ENCODE measurements around the gene ZNF33B. TPM values are rescaled to one million over a fixed set of nuclear protein-coding genes. Genes with fewer than 3 reads are reported as not detected.
"Not testable (repeated sequence)": the region's sequence is repeated elsewhere in the genome, so short reads cannot be mapped to it uniquely, and the experiment has no call there.

The ZNF33B gene
- total RNA-seq, 1 experiment from 2014 or later, result 5.6 TPM

DNA sequence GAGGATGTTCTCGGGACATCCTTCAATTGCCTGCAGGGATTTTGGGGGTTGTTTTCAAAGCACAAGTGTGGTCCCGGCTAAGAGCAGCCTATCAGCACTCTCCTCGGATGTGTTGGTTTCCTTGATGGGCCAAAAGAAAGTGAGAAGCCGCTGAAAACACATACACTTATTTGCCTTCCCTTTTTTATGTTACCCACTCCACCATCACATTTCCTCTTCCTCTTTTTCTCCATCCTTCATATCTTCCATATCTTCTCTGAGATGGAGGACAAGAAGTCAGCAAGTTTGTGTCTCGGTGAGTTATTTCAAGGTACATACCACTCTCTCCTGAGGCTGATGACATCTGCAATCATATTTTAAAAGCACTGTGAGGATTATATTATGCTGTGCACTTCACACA lies 64.0 kb downstream of the ZNF33B start:
- H3K9me3 ChIP-seq (replicated peaks), result no peaks in the 10 kb centered on the region
- no peak overlapping the region for H3K4me3 ChIP-seq
- no peak overlapping the region for H3K27ac ChIP-seq
- H3K27me3 ChIP-seq, result no peaks in the 10 kb centered on the region
- H3K36me3 ChIP-seq, result no peaks in the 10 kb centered on the region
- no peaks in the 10 kb centered on the region for H3K4me1 ChIP-seq
- DNase-seq, result no peak

DNA sequence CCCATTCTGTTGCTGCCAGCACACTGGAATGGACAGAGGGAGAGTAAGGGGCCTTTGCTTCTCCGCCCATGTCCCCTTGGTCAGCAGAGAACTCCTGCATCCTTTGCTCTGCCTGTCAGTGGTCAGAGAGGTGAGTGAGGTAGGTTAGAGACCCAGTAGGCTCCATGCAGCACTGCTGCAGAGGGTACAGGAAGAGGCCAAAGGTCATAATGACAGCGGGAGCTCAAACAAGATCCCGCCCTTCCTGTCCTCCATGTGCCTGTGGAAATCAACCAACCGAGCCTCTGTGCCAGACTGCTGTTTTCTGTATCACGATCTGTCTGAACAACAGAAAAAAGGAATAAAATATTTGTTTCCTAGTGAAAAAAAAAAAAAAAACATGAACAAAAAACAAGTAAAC lies 81.4 kb downstream of the ZNF33B start:
- no peaks in the 10 kb centered on the region for H3K27me3 ChIP-seq
- no peak overlapping the region for H3K4me3 ChIP-seq
- H3K4me1 ChIP-seq, result no peaks in the 10 kb centered on the region
- no peak overlapping the region for H3K27ac ChIP-seq
- no peaks in the 10 kb centered on the region for H3K9me3 ChIP-seq (replicated peaks)
- no peak for DNase-seq
- H3K36me3 ChIP-seq, result no peaks in the 10 kb centered on the region

DNA sequence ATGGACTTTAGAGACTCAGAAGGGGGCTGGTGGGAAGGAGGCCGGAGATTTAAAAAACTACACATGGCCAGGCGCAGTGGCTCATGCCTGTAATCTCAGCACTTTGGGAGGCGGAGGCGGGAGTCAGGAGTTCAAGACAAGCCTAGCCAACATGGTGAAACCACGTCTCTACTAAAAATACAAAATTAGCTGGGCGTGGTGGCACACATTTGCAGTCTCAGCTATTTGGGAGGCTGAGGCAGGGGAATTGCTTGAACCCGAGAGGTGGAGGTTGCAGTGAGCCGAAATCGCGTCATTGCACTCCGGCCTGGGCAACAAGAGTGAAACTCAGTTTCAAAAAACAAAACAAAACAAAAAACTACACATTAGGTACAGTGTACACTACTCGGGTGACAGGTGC lies 84.8 kb downstream of the ZNF33B start:
- not testable (repeated sequence) for H3K4me3 ChIP-seq; H3K27me3 ChIP-seq; H3K9me3 ChIP-seq (replicated peaks); H3K4me1 ChIP-seq; DNase-seq; H3K36me3 ChIP-seq; H3K27ac ChIP-seq

DNA sequence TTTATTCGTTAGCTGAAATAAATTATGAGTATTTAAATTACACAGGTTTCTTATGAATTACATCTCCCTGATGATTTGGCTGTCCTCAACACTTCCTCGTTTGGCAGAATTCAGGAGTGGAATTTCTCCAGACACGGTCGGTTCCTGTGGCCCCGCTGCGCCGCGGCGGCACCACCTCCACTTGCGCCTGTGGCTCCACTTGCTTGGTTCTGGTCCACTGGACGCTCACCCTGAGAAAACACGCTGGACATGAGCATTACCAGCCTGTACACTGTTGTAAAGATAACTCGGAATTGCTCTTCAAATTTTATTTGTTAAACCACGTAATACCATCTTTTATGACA lies 85.3 kb downstream of the ZNF33B start:
- Histone ChIP-seq H3K27ac (no peak overlapping the region), H3K9me3 (replicated peaks) (no peaks in the 10 kb centered on the region), H3K4me1 (no peaks in the 10 kb centered on the region), H3K27me3 (no peaks in the 10 kb centered on the region), H3K36me3 (no peaks in the 10 kb centered on the region), H3K4me3 (peak overlapping the region; percentile 70)
- DNase-seq, result no peak

DNA sequence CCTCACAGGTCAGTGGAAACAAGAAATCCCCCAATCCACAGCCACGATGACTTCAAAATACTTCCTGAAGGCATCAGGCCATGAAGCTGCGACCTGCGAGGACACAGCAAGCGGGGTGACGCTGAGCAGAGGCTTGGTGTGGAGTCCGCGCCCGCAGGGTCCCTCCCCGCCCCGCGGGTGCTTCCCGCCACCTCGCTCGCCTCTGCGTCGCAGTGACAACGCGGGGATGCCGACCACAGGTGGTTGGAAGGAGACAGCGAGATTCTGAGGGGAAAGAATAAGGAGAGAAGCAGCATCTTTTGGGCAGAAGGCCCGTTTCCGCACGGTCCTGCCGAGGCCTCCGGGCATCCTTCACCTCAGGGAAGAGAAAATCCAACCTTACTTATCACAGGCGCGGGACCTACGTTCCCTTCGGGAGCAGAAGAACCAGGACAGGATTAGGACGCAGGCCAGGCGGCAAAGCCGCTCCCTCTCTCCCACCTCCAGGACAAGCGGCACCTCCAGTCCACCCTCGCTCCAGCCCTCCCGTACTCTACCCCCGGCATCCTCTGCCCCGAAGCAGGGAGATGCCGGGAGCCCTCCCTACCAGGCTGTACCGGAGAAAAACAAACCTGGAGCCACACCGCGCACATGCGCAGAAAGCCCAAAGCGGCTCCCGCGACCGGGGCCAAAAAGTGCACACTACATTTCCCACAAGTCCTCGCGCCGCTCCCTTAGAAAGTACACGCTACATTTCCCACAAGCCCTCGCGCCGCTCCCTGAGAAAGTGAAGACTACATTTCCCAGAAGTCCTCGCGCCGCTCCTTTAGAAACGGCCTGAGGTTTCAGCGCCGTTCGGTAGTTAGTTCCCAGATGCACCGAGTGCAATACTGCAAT lies 85.9 kb downstream of the ZNF33B start:
- peak; percentile 87 to 91 for DNase-seq
- H3K9me3 ChIP-seq (replicated peaks), result no peaks in the 10 kb centered on the region
- H3K27me3 ChIP-seq, result no peaks in the 10 kb centered on the region
- no peaks in the 10 kb centered on the region for H3K4me1 ChIP-seq
- H3K36me3 ChIP-seq, result no peaks in the 10 kb centered on the region
- peak overlapping the region; percentile 15 for H3K27ac ChIP-seq
- peak overlapping the region; percentile 70 for H3K4me3 ChIP-seq

DNA sequence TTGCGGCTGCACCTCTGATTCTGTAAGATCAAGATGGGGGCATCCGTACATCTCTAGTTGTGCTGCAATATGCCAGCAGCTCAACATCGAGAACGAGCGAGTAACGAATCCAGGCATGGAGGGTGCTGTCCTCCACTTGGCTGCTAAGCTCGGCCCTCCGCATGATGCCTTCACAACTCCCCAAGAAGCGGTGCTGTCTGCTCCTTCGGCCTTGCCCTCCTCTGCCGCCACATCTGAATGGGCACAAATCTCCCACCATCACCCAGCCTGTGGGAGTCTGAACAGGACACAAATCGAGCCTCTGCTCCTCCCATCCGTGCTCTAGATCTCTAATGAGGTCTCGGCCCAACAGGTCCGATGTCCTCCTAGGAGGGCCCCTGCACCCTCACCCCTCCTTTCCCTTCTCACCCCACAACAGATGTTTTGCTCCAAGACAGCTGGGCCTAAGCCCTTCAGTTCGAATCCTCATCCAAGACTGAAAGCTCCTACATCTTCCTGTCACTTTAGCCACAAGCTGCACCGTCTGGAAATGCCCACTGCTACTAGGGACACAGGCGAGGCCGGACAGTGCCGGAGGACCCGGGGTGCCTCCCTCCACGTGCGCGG lies 86.7 kb downstream of the ZNF33B start:
- peak; percentile 2 to 12 for DNase-seq
- peak overlapping the region; percentile 15 for H3K27ac ChIP-seq
- H3K4me3 ChIP-seq, result peak overlapping the region; percentile 70
- no peaks in the 10 kb centered on the region for H3K36me3 ChIP-seq
- H3K4me1 ChIP-seq, result no peaks in the 10 kb centered on the region
- H3K9me3 ChIP-seq (replicated peaks), result no peaks in the 10 kb centered on the region
- H3K27me3 ChIP-seq, result no peaks in the 10 kb centered on the region

DNA sequence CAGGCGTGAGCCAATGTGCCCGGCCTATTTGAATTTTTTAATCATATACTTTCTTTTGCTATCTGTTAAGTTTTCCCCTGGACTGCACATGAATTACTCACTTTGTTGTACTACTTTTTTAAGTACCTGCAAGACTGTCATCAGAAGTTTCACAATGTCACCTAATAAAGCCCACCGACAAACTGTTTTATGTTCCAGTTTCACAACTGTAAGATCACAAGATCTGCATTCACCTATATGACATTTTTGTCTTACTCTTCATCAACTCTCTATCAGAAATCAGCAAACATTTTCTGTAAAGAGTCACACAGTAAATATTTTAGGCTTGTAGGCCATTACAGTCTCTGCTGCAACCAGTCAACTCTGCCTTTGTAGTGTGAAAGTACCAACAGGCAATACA lies 88.5 kb downstream of the ZNF33B start:
- H3K27me3 ChIP-seq, result no peaks in the 10 kb centered on the region
- no peak overlapping the region for H3K4me3 ChIP-seq
- no peak overlapping the region for H3K27ac ChIP-seq
- no peaks in the 10 kb centered on the region for H3K4me1 ChIP-seq
- H3K9me3 ChIP-seq (replicated peaks), result no peaks in the 10 kb centered on the region
- no peak for DNase-seq
- no peaks in the 10 kb centered on the region for H3K36me3 ChIP-seq

DNA sequence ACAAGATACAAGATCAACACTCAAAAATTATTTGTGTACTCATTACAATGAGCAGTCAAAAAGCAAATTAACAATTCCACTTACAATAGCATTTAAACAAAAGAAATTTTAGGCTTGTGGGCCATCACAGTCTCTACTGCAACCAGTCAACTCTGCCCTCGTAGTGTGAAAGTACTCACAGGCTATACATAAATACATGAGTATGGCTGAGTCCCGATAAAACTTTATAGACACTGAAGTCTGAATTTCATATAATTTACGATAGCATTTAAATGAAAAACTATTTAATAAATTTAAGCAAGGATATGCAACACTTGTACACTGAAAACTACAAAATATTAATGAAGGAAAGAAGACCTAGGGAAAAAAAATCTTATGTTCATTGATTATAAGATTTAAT lies 90.1 kb downstream of the ZNF33B start:
- no peaks in the 10 kb centered on the region for H3K4me1 ChIP-seq

DNA sequence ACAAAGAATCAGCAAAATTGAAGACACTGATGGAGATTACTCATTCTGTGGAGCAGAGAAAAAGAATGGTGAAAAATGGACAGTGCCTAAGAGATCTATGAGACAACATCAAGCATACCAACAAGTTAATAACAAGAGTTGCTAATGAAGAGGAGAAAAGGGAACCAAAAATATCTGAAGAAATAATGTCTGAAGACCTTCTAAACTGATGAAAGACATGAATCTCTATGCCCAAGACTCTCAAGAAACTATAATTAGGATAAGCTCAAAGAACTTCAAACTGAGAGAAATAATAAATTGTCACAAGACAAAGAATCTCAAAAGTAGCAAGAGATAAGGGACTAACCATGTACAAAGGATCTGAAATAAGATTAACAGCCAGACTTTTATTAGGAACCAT lies 93.4 kb downstream of the ZNF33B start:
- no peaks in the 10 kb centered on the region for H3K4me1 ChIP-seq
- no peak overlapping the region for H3K4me3 ChIP-seq
- no peaks in the 10 kb centered on the region for H3K27me3 ChIP-seq
- no peaks in the 10 kb centered on the region for H3K9me3 ChIP-seq (replicated peaks)
- no peaks in the 10 kb centered on the region; the same call in 1 of the 2 replicates for H3K36me3 ChIP-seq
- no peak overlapping the region for H3K27ac ChIP-seq
- DNase-seq, result no peak

More for the DNA sequence above, 90.1 kb downstream of the ZNF33B start:
- H3K9me3 ChIP-seq (replicated peaks), result no peaks in the 10 kb centered on the region
- no peak overlapping the region for H3K27ac ChIP-seq
- no peaks in the 10 kb centered on the region for H3K36me3 ChIP-seq
- DNase-seq, result no peak
- H3K4me3 ChIP-seq, result no peak overlapping the region
- no peaks in the 10 kb centered on the region for H3K27me3 ChIP-seq

DNA sequence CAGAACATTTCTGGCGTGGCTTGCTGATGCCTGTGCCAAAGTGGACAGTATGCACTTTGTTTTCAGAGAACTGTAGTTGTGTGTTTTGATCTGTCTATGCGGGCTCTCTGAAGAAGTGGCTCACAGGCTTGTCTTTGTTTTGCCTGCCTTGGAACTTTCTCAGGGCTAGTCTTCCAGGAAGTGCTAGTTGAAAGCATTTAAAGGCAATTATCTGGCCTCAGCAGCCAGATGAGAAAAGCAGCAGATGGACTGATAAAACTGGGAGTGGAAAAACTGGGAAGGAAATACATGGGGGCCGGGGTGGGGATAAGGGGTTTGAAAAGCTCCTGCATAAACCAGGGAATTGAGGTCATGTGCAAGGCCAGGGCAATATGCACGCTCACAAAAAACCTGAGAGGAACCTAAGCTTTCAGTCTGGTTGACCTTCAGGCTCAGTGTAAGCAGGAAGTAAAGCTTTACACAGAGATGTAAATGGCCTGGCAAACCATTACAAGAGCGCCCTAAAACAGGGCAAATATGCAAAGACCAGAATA lies 94.5 kb downstream of the ZNF33B start:
- no peak overlapping the region for H3K4me3 ChIP-seq
- DNase-seq, result no peak
- no peaks in the 10 kb centered on the region for H3K9me3 ChIP-seq (replicated peaks)
- no peaks in the 10 kb centered on the region; the same call in 1 of the 2 replicates for H3K36me3 ChIP-seq
- no peaks in the 10 kb centered on the region for H3K27me3 ChIP-seq
- H3K4me1 ChIP-seq, result no peaks in the 10 kb centered on the region
- H3K27ac ChIP-seq, result no peak overlapping the region

Other genes with a start within 250 kb of the ZNF33B start
- 17.9 and 18.9 TPM in 2 replicates for gene BMS1, start 144.2 kb upstream of the ZNF33B start, total RNA-seq (2014; rRNA removed; shearing (Covaris generic))